WI38 (cell line): Measurements from ENCODE around the gene MYF6.

Experiments used
- H3K4me3 ChIP-seq: 2 replicates; pipeline ENCODE4 v1.5.1; 2011; ENCODE audit warnings: low read depth, mild to moderate bottlenecking, control low read depth, low read length
- CTCF ChIP-seq: IDR thresholded peaks from 2 replicates; pipeline ENCODE4 v1.5.1; 2012; ENCODE audit warnings: low read depth, mild to moderate bottlenecking, control low read depth, low read length

MYF6 gene

GRCh38 chr12:80717856-80718255 is 10.4 kb downstream of the MYF6 start:
- H3K4me3 ChIP-seq = no peak overlapping the region
- TF ChIP-seq CTCF = no peak

- no peak overlapping the region for H3K4me3 ChIP-seq
- TF ChIP-seq CTCF = no peak
These were observed 13.1 kb downstream of the MYF6 start for GRCh38 chr12:80720516-80720915.

DNA sequence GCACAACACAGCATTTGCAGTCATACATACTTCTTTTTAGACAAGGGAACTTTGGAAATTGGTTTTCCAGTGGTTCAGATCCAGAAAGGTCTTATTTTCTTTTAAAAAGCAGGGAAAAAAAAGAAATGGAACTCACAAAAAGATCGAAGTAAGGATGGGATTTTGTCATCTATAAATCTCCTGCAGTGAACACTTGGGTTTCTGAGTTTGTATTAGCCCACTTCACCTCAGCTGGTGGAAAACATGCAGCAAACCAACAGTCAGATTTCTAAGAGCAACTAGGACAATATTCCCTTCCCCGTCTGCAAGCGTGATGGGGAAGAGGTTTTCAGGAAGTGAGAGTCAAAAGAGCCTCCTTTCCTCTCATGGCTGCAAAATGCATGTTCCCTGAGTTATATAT is 13.9 kb downstream of the MYF6 start:
- H3K4me3 ChIP-seq = no peak overlapping the region

GRCh38 chr12:80745851-80746505 is 38.5 kb downstream of the MYF6 start:
- H3K4me3 ChIP-seq = no peak overlapping the region
- no peak for TF ChIP-seq CTCF

More for the DNA sequence above, 13.9 kb downstream of the MYF6 start:
- no peak for TF ChIP-seq CTCF

GRCh38 chr12:80747800-80748199 is 40.4 kb downstream of the MYF6 start:
- no peak overlapping the region for H3K4me3 ChIP-seq
- TF ChIP-seq CTCF = no peak

DNA sequence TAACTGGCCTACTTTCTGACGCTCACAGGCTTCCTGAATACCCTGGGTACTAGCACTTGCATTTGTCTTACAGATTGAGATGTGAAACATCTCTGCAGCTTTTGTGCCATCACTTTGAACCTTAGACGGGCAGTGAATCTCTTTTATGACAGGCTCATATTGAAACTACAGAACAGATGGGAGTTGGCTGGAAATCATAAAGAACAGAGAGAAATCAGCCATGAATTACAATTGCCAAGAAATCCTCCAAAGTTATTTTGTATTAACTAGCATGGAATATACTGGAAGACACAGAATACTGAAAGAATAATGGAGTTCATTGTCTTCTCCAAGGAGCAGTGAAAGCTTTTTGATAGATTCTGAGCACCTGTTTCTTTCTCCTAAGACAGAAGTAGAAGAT is 42.0 kb downstream of the MYF6 start:
- no peak overlapping the region for H3K4me3 ChIP-seq
- no peak for TF ChIP-seq CTCF

- no peak overlapping the region for H3K4me3 ChIP-seq
- no peak for TF ChIP-seq CTCF
These were observed 45.0 kb downstream of the MYF6 start for GRCh38 chr12:80752464-80752863.
